HG03575 (cell line): ENCODE measurements around the gene AMBRA1.

ENCODE experiments used
- ATAC-seq: cut with Tn5 transposase; IDR thresholded peaks from one replicate; pipeline ENCODE4 v1.9.1; 2021; ENCODE audit not compliant: unreplicated experiment, insufficient number of reproducible peaks, low FRiP score; ENCODE audit errors: extremely low read depth

AMBRA1 gene

GRCh38 chr11:46429717-46430116 is 164.1 kb downstream of the AMBRA1 start:
- no peak for ATAC-seq

GRCh38 chr11:46427364-46427763 is 166.5 kb downstream of the AMBRA1 start:
- no peak for ATAC-seq

- ATAC-seq, result no peak
Measured at GRCh38 chr11:46426233-46426991, 167.4 kb downstream of the AMBRA1 start.

- ATAC-seq, result no peak
Measured at GRCh38 chr11:46422588-46422987, 171.2 kb downstream of the AMBRA1 start.

GRCh38 chr11:46421257-46421880 is 172.5 kb downstream of the AMBRA1 start:
- ATAC-seq, result no peak

GRCh38 chr11:46420513-46420912 is 173.3 kb downstream of the AMBRA1 start:
- no peak for ATAC-seq

GRCh38 chr11:46418751-46419150 is 175.1 kb downstream of the AMBRA1 start:
- ATAC-seq, result no peak

- ATAC-seq, result no peak
Measured at GRCh38 chr11:46417711-46418110, 176.1 kb downstream of the AMBRA1 start.

GRCh38 chr11:46414879-46415278 is 178.9 kb downstream of the AMBRA1 start:
- ATAC-seq, result no peak

GRCh38 chr11:46414466-46414796 is 179.4 kb downstream of the AMBRA1 start:
- no peak for ATAC-seq

GRCh38 chr11:46413760-46414465 is 179.9 kb downstream of the AMBRA1 start:
- ATAC-seq, result no peak

- no peak for ATAC-seq
Measured at GRCh38 chr11:46410021-46410420, 183.8 kb downstream of the AMBRA1 start.

- ATAC-seq, result no peak
Measured at GRCh38 chr11:46408407-46408986, 185.3 kb downstream of the AMBRA1 start.

GRCh38 chr11:46407635-46408034 is 186.2 kb downstream of the AMBRA1 start:
- no peak for ATAC-seq

- no peak for ATAC-seq
Measured at GRCh38 chr11:46404476-46405017, 189.3 kb downstream of the AMBRA1 start.

GRCh38 chr11:46402957-46403902 is 190.6 kb downstream of the AMBRA1 start:
- no peak for ATAC-seq

GRCh38 chr11:46397526-46397925 is 196.3 kb downstream of the AMBRA1 start:
- ATAC-seq, result no peak

- ATAC-seq, result no peak
Measured at GRCh38 chr11:46393759-46394158, 200.1 kb downstream of the AMBRA1 start.

GRCh38 chr11:46393231-46393616 is 200.6 kb downstream of the AMBRA1 start:
- no peak for ATAC-seq
